ENCODE data around the gene TRMT112.

Gene TRMT112

GRCh38 chr11:64281957-64282770 is 35.2 kb downstream of the TRMT112 start:
- TF ChIP-seq PAX5 (IDR thresholded peaks at IDR 0.05; ENCODE audit: insufficient read depth, low read length, severe bottlenecking) (no peak), POLR2A (IDR thresholded peaks at IDR 0.05; ENCODE audit: low read depth, low read length) (no peak), POU2F2 (IDR thresholded peaks at IDR 0.05; ENCODE audit: low read depth, low read length) (no peak)
- DNase-seq (ENCODE audit: insufficient read length, low spot score), result no peak
- no peak for FAIRE-seq

GRCh38 chr11:64278576-64279190 is 38.7 kb downstream of the TRMT112 start:
- DNase-seq (ENCODE audit: insufficient read length, low spot score) (no peak), FAIRE-seq (no peak)
- no peak for TF ChIP-seq SPI1 (IDR thresholded peaks at IDR 0.05; ENCODE audit: low read depth, low read length)

GRCh38 chr11:64276653-64277431 is 40.5 kb downstream of the TRMT112 start:
- no peak for FAIRE-seq
- no peak for DNase-seq (ENCODE audit: insufficient read length, low spot score)
- no peak for TF ChIP-seq POLR2A (IDR thresholded peaks at IDR 0.05; ENCODE audit: low read depth, low read length)
- TF ChIP-seq POU2F2 (IDR thresholded peaks at IDR 0.05; ENCODE audit: low read depth, low read length), result no peak
- TF ChIP-seq TAF1 (IDR thresholded peaks at IDR 0.05; ENCODE audit: low read depth, low read length), result no peak
- TF ChIP-seq POLR2AphosphoS5 (IDR thresholded peaks at IDR 0.05; ENCODE audit: low read depth, low read length), result no peak
- TF ChIP-seq PAX5 (IDR thresholded peaks at IDR 0.05; ENCODE audit: insufficient read depth, low read length, severe bottlenecking), result no peak
- TF ChIP-seq SPI1 (IDR thresholded peaks at IDR 0.05; ENCODE audit: low read depth, low read length), result no peak

GRCh38 chr11:64275841-64276240 is 41.5 kb downstream of the TRMT112 start:
- no peak for TF ChIP-seq PAX5 (IDR thresholded peaks at IDR 0.05; ENCODE audit: insufficient read depth, low read length, severe bottlenecking)
- DNase-seq (ENCODE audit: insufficient read length, low spot score), result no peak
- FAIRE-seq, result no peak

- DNase-seq (ENCODE audit: insufficient read length, low spot score), result no peak
- FAIRE-seq, result no peak
- TF ChIP-seq SPI1 (IDR thresholded peaks at IDR 0.05; ENCODE audit: low read depth, low read length) (no peak), PAX5 (IDR thresholded peaks at IDR 0.05; ENCODE audit: insufficient read depth, low read length, severe bottlenecking) (no peak), POU2F2 (IDR thresholded peaks at IDR 0.05; ENCODE audit: low read depth, low read length) (no peak), POLR2AphosphoS5 (IDR thresholded peaks at IDR 0.05; ENCODE audit: low read depth, low read length) (no peak), TAF1 (IDR thresholded peaks at IDR 0.05; ENCODE audit: low read depth, low read length) (no peak), POLR2A (IDR thresholded peaks at IDR 0.05; ENCODE audit: low read depth, low read length) (no peak)
Observed at GRCh38 chr11:64275031-64275800, 42.1 kb downstream of the TRMT112 start.

- FAIRE-seq (peak; percentile 93), DNase-seq (ENCODE audit: insufficient read length, low spot score) (peak; percentile 84)
- peak; percentile 91 for TF ChIP-seq POU2F2 (IDR thresholded peaks at IDR 0.05; ENCODE audit: low read depth, low read length)
- peak; percentile 67 for TF ChIP-seq SPI1 (IDR thresholded peaks at IDR 0.05; ENCODE audit: low read depth, low read length)
- no peak for TF ChIP-seq PAX5 (IDR thresholded peaks at IDR 0.05; ENCODE audit: insufficient read depth, low read length, severe bottlenecking)
- peak; percentile 75 for TF ChIP-seq POLR2AphosphoS5 (IDR thresholded peaks at IDR 0.05; ENCODE audit: low read depth, low read length)
- peak; percentile 67 for TF ChIP-seq POLR2A (IDR thresholded peaks at IDR 0.05; ENCODE audit: low read depth, low read length)
- peak; percentile 62; the same call in 1 of the 2 replicates for TF ChIP-seq TAF1 (IDR thresholded peaks at IDR 0.05; ENCODE audit: low read depth, low read length)
Observed at GRCh38 chr11:64269540-64270220, 47.7 kb downstream of the TRMT112 start.

GRCh38 chr11:64268893-64269539 is 48.3 kb downstream of the TRMT112 start:
- no peak for DNase-seq (ENCODE audit: insufficient read length, low spot score)
- no peak for FAIRE-seq
- TF ChIP-seq POU2F2 (IDR thresholded peaks at IDR 0.05; ENCODE audit: low read depth, low read length) (no peak), TAF1 (IDR thresholded peaks at IDR 0.05; ENCODE audit: low read depth, low read length) (0 out of 2 replicates have a peak, but pooled peaks have one; percentile 20), POLR2A (IDR thresholded peaks at IDR 0.05; ENCODE audit: low read depth, low read length) (no peak), POLR2AphosphoS5 (IDR thresholded peaks at IDR 0.05; ENCODE audit: low read depth, low read length) (no peak)

GRCh38 chr11:64268025-64268892 is 49.1 kb downstream of the TRMT112 start:
- FAIRE-seq, result no peak
- no peak for DNase-seq (ENCODE audit: insufficient read length, low spot score)
- TF ChIP-seq POLR2A (IDR thresholded peaks at IDR 0.05; ENCODE audit: low read depth, low read length) (no peak), SPI1 (IDR thresholded peaks at IDR 0.05; ENCODE audit: low read depth, low read length) (no peak), POU2F2 (IDR thresholded peaks at IDR 0.05; ENCODE audit: low read depth, low read length) (no peak), PAX5 (IDR thresholded peaks at IDR 0.05; ENCODE audit: insufficient read depth, low read length, severe bottlenecking) (no peak), POLR2AphosphoS5 (IDR thresholded peaks at IDR 0.05; ENCODE audit: low read depth, low read length) (no peak), TAF1 (IDR thresholded peaks at IDR 0.05; ENCODE audit: low read depth, low read length) (no peak)
